PC-3 (cell line): Measurements from ENCODE around the gene OSBPL8. TPM values are rescaled to one million over a fixed set of nuclear protein-coding genes. Genes with fewer than 3 reads are reported as not detected.
A peak's percentile ranks its signal among the peaks of the same experiment; 100 is the strongest.
"Not testable (repeated sequence)": the region's sequence is repeated elsewhere in the genome, so short reads cannot be mapped to it uniquely, and the experiment has no call there.

Source experiments
- ATAC-seq: fragments of 200-7000 bp; cut with Tn5 transposase; 2 replicates; pipeline ENCODE4 v1.9.1; 2020; ENCODE audit warnings: mild to moderate bottlenecking, moderate library complexity
- BruUV-seq: library from RNA; stranded (reverse); fragments of 400-500 nt; replicated peaks from 2 replicates; lab custom pipeline; 2021; lab: Mats Ljungman, UMichigan
- CTCF ChIA-PET: fragments of 300-600 bp; sonication (Branson Sonifier 250); formaldehyde crosslinking; loops from one replicate; lab custom pipeline; 2022; ENCODE audit warnings: antibody characterized with exemption; lab: Charles Lee
- POLR2A ChIA-PET: fragments of 300-600 bp; sonication (Branson Sonifier 250); formaldehyde crosslinking; loops from one replicate; lab custom pipeline; 2022; ENCODE audit warnings: antibody characterized with exemption; ENCODE audit not compliant: unreplicated experiment; lab: Charles Lee
- DNase-seq: peaks from one replicate; pipeline ENCODE4 v3.0.0-alpha.2; 2015
- H2AFZ ChIP-seq: fragments of 300-600 bp; sonication (generic); 2 replicates; pipeline ENCODE4 v1.6.0; 2016; ENCODE audit warnings: antibody characterized with exemption, low read length
- H3F3A ChIP-seq: fragments of 300-600 bp; sonication (generic); one replicate; pipeline ENCODE4 v1.6.0; 2017; ENCODE audit warnings: antibody characterized with exemption, low read length, control low read depth, mild to moderate bottlenecking; ENCODE audit not compliant: unreplicated experiment
- H3K27ac ChIP-seq: fragments of 300-600 bp; sonication (generic); 2 replicates; pipeline ENCODE4 v1.5.1; 2016; ENCODE audit warnings: mild to moderate bottlenecking, low read length
- H3K27me3 ChIP-seq: fragments of 300-600 bp; sonication (generic); 2 replicates; pipeline ENCODE4 v1.6.1; 2016; ENCODE audit warnings: low read length, mixed read lengths
- H3K36me3 ChIP-seq: fragments of 300-600 bp; sonication (generic); 2 replicates; pipeline ENCODE4 v1.6.1; 2016; ENCODE audit warnings: low read depth, mixed run types, low read length, mixed read lengths
- H3K4me1 ChIP-seq: fragments of 300-600 bp; sonication (generic); 2 replicates; pipeline ENCODE4 v1.5.1; 2016; ENCODE audit warnings: low read length; ENCODE audit not compliant: insufficient read depth
- H3K4me2 ChIP-seq: fragments of 300-600 bp; sonication (generic); 2 replicates; pipeline ENCODE4 v1.6.0; 2016; ENCODE audit warnings: low read length
- H3K4me3 ChIP-seq: fragments of 300-600 bp; sonication (generic); 2 replicates; pipeline ENCODE4 v1.5.1; 2016; ENCODE audit warnings: mild to moderate bottlenecking, low read length, mixed read lengths
- H3K79me2 ChIP-seq: fragments of 300-600 bp; sonication (generic); 2 replicates; pipeline ENCODE4 v1.6.1; 2017; ENCODE audit warnings: low read length, mixed read lengths
- H3K9ac ChIP-seq: fragments of 300-600 bp; sonication (generic); 2 replicates; pipeline ENCODE4 v1.6.0; 2016; ENCODE audit warnings: mild to moderate bottlenecking, low read length
- H3K9me2 ChIP-seq: fragments of 300-600 bp; sonication (generic); replicated peaks from 2 replicates; pipeline ENCODE4 v1.6.1; 2016; ENCODE audit warnings: mixed run types, low read length, mixed read lengths
- H3K9me3 ChIP-seq: fragments of 300-600 bp; sonication (generic); 2 replicates; pipeline ENCODE4 v1.6.1; 2016; ENCODE audit warnings: low read length, mixed read lengths
- H4K20me1 ChIP-seq: fragments of 300-600 bp; sonication (generic); 2 replicates; pipeline ENCODE4 v1.6.1; 2016; ENCODE audit warnings: low read length, mixed read lengths
- CTCF ChIP-seq: fragments of 300-600 bp; sonication (generic); conservative IDR thresholded peaks from 2 replicates; pipeline ENCODE4 v1.5.1; 2017; ENCODE audit warnings: antibody characterized with exemption, low read depth, mild to moderate bottlenecking, low read length
- EZH2 ChIP-seq: fragments of 300-600 bp; sonication (generic); IDR thresholded peaks from one replicate; pipeline ENCODE4 v1.6.1; 2017; ENCODE audit warnings: antibody characterized with exemption, mild to moderate bottlenecking, low read length; ENCODE audit not compliant: unreplicated experiment
- EZH2phosphoT487 ChIP-seq: fragments of 300-600 bp; sonication (generic); IDR thresholded peaks from 2 replicates; pipeline ENCODE4 v1.6.1; 2018; ENCODE audit warnings: mild to moderate bottlenecking, antibody characterized with exemption, low read length, borderline replicate concordance
- intact Hi-C: fragments of 100-400 bp; cut with micrococcal nuclease; formaldehyde crosslinking; loops from 2 replicates; pipeline ENCODE4 v1.9.0; 2023
- total RNA-seq: library from RNA; depleted of rRNA; stranded (reverse); fragments of >200 nt; gene quantifications from 2 replicates; pipeline ENCODE4 v1.2.3, GENCODE V29; 2014

The OSBPL8 gene
- total RNA-seq, 1 experiment from 2014 or later: 28.5 TPM

- Histone ChIP-seq H3K9me3 (no peaks in the 10 kb centered on the region), H3K4me2 (no peak overlapping the region), H3K36me3 (no peaks in the 10 kb centered on the region), H3K4me1 (peaks cover 40% of the 10 kb centered on the region), H3K4me3 (no peak overlapping the region), H3K79me2 (no peaks in the 10 kb centered on the region), H3K27ac (no peak overlapping the region), H3K9me2 (no peaks in the 10 kb centered on the region), H4K20me1 (no peaks in the 10 kb centered on the region), H3K27me3 (no peaks in the 10 kb centered on the region), H3K9ac (no peak overlapping the region), H2AFZ (no peak overlapping the region), H3F3A (no peaks in the 10 kb centered on the region)
- DNase-seq (no peak), ATAC-seq (no peak)
- ChIA-PET POLR2A (no interaction called here), CTCF (no interaction called here)
- TF ChIP-seq CTCF (no peak), EZH2 (no peak), EZH2phosphoT487 (no peak)
- intact Hi-C loops: loop anchor here (5.0 kb wide), 1 partner anchor 78 kb away; no protein-coding TSS in a partner anchor
- BruUV-seq: no TSS peak
These were observed 180.3 kb downstream of the OSBPL8 start for GRCh38 chr12:76379261-76379660.

GRCh38 chr12:76376876-76377275 lies 182.7 kb downstream of the OSBPL8 start:
- H3K9me3 ChIP-seq, H3K9ac ChIP-seq, H3K36me3 ChIP-seq, DNase-seq, BruUV-seq, H3K4me3 ChIP-seq, CTCF ChIA-PET, H3K9me2 ChIP-seq, H3F3A ChIP-seq, H3K27me3 ChIP-seq, H2AFZ ChIP-seq, ATAC-seq, H3K79me2 ChIP-seq, POLR2A ChIA-PET, H4K20me1 ChIP-seq: not testable (repeated sequence)
- intact Hi-C loops: loop anchor here (5.0 kb wide), 1 partner anchor 80 kb away; no protein-coding TSS in a partner anchor
- Histone ChIP-seq H3K27ac (peak overlapping the region; percentile 88), H3K4me1 (peaks cover 49% of the 10 kb centered on the region), H3K4me2 (0 out of 2 replicates have a peak overlapping the region, but pooled peaks have one; percentile 70)

- intact Hi-C loops: loop anchor here (5.0 kb wide), 1 partner anchor 81 kb away; no protein-coding TSS in a partner anchor
- peak overlapping the region; percentile 54 for H3K9ac ChIP-seq
- H3K9me3 ChIP-seq: no peaks in the 10 kb centered on the region
- peak overlapping the region; percentile 42; the same call in 1 of the 2 replicates for H3K4me3 ChIP-seq
- H3K27ac ChIP-seq: peak overlapping the region; percentile 88
- no peak overlapping the region for H2AFZ ChIP-seq
- H3K4me1 ChIP-seq: peaks cover 49% of the 10 kb centered on the region
- H3F3A ChIP-seq: no peaks in the 10 kb centered on the region
- no peaks in the 10 kb centered on the region for H3K79me2 ChIP-seq
- H4K20me1 ChIP-seq: no peaks in the 10 kb centered on the region
- BruUV-seq: no TSS peak
- TF ChIP-seq CTCF: no peak
- TF ChIP-seq EZH2: no peak
- TF ChIP-seq EZH2phosphoT487: no peak
- ATAC-seq: peak; percentile 88
- CTCF ChIA-PET: interaction anchor here (0.6 to 1.5 kb wide), 4 partner anchors 28 to 345 kb away, joined by 3 to 8 read pairs (median 3); partner anchors contain the start of genes BBS10 and PHLDA1
- peak; percentile 80 for DNase-seq
- POLR2A ChIA-PET: interaction anchor here (0.6 kb wide), 2 partner anchors 19 to 387 kb away, joined by 3 to 5 read pairs; no protein-coding TSS in a partner anchor
- peak overlapping the region; percentile 70 for H3K4me2 ChIP-seq
- H3K9me2 ChIP-seq: no peaks in the 10 kb centered on the region
- H3K36me3 ChIP-seq: 0 out of 2 replicates have a peak, but pooled peaks cover 2% of the 10 kb centered on the region
- H3K27me3 ChIP-seq: no peaks in the 10 kb centered on the region
These were observed 183.6 kb downstream of the OSBPL8 start for GRCh38 chr12:76375939-76376338.
